Glomerular visceral epithelial cell (primary cell): ENCODE measurements around the gene EPHA7.

Experiments used
- DNase-seq: peaks from one replicate; pipeline ENCODE4 v3.0.0-alpha.2; 2016; ENCODE audit errors: extremely low spot score

The EPHA7 gene

DNA sequence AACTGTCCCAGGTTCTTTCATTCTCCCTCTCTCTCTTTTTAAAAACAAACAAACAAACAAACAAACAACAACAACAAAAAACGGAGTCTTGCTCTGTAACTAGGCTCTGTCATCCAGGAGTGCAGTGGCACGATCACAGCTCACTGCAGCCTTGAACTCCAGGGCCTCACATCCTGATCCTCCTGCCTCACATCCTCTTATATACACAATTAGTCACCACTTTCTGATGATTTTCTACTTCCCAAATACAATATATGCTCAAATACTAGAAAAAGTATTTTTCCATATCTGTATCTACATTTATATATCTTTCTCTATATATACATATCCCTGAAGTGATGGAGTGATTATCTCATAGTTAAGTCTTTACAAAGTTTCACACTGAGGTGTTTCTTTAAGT, 170.7 kb downstream of the EPHA7 start:
- no peak for DNase-seq

DNA sequence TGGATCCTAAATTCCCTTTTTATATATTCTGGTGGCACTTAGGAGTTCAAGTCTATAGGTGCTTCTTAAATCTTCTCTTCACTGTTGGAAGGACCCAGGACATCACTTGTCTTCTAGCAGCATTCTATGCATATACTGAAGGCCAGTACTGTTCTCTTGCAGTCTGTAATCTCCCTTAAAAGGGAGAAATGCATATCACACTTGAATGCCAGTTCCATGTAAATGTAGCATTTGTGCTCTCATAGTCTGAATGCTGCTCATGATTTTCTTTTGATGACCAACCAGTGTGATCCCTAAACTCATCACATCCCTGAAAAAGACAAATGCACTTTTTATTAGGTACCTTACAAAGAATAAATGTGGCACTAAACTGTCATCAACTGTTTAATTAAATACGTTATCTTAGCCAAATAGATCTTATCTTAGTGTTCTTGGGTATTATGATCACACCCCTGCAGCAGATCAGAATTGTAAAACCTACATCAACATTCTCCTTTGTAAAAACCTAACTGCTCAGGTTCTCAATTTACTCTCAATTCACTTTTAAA, 176.1 kb downstream of the EPHA7 start:
- no peak for DNase-seq

DNA sequence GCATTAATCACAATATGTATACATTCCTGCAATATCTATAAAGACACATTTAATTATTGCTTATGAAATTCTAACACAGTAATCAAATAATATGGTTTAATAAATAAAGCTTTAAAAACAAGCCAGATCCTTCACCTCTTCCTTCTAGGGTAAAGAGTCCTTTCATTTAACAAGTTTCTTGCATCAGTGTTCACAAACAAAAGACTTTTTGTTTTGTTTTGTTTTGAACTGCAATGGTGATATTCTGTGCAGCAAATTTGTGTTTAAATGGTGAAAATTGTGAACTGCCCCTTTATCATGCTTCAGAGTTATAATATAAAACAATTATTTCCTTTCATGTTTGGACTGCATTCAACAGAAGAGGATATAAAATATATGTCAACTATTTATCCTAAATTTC, 177.3 kb downstream of the EPHA7 start:
- DNase-seq: no peak

DNA sequence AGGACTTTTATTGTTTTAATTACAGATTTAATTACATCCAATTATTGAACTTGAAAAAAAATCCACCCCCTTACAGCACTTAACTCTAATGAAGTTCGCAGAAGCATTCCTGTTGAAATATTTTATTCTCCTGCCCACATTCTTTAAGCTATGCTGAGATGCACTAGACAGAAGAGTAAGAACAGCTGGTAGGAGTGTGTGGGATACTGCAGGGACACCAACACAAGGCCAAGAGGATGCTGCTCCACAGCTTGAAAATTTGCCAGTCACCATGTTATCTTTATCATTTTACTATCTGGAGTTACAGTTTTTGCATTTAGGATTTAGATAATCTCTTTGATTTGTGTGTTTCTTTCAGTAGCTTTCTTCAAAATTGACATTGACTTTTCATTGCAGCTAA, 180.7 kb downstream of the EPHA7 start:
- no peak for DNase-seq

DNA sequence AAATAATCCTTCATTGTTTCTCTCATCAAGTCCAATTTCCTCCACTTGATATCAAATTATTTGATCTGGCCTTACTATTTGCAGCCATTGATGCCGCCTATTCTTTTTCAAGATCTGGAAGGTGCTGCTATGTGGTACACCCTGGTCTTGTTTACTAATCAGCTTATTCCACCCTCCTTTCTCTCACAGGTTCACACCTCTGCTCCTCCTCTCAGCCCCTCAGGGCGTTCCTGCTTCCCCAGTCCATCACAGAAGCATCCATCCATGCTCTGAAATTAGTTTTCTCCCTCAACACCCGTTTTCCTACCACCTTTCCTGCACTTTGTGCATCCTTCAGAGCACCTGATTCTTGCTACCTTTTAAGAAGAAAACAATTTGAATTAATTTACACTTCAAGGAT, 183.6 kb downstream of the EPHA7 start:
- DNase-seq: no peak

DNA sequence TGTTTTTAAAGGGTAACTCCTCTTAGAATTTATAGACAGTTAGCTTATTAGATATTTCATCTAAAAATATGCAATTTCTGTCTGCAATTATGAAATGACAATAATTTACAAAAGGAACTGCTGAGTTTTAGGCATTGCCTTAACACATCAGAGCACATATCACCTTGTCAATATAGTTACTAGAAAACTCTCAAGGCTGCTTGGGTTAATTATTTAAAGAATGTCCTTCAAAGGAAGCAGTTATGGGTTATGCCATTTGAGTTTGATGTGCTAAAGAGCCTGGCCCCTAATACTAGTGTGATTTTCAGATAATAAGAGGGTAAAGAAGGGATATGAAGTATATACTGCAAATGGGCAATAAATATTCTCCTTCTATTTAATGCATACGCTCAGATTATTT, 192.5 kb downstream of the EPHA7 start:
- DNase-seq: no peak

DNA sequence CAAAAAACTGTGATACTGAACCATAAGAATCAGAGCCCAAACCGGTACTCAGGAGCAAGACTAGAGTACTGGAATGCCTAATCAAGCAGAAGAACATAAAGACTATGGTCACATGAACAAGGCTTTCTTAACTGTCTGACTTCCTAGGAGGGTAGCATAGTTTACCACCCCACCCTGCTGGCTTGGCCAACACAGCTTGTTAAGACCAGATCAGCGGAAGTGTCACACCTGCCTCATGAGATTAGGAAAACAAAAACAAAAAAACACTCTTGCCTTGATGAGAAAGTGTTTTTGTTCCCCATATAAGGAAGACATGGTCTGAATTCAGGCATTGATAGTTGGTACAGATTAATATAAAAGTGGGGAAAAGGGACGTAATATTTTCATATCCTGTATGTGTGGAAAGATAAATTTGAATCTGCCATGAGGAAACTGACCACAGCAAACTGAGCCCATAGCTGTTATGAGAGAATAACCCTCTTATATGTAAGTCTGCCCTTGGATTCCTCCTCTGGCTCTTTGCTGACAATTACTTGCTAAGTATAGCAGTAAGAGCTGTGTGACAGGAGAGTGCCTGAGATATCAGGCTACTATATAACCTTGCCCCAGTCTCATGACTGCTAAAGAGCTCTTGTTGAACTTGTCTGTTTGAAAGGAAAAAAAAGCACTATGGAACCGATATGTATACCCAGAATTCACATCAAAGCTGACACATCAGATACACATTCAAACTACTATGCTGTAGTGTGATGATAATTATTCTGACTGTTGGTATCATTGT, 197.1 kb downstream of the EPHA7 start:
- no peak for DNase-seq

DNA sequence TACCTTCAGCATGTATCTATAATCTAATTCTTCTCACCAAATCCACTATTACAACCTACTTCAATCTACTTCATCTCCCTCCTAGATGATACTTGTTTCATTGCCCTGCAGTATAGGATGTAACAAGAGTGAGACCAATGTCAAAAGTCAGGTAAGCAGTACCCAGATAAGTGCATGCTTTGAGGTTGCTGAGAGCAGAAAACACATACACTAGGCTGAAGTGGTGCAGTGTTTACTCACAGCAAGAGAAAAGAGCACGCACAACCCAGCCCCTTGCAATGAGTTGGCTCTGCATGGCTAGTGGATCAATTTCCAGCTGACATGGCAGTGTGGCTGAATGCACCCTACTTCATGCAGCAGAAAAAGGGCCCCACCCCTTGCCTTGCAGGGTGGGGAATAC, 199.9 kb downstream of the EPHA7 start:
- DNase-seq: no peak

DNA sequence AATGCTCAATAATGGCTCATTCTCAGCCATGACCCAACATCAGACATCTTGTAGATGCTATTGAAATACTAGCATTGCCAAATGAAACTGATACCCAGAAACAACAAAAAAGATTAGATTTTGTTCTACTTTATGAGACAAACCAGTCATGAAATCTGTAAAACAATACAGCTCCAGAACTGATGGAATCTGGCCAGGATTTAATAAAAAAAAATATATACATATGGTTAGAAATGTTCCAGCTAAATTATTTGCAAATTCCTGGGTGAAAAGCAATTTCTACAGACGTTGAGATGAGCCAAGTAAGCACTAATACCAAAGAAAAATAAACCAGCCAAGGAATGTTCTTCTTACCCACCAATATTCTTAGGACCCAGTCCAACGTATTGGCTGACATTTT, 201.3 kb downstream of the EPHA7 start:
- no peak for DNase-seq

DNA sequence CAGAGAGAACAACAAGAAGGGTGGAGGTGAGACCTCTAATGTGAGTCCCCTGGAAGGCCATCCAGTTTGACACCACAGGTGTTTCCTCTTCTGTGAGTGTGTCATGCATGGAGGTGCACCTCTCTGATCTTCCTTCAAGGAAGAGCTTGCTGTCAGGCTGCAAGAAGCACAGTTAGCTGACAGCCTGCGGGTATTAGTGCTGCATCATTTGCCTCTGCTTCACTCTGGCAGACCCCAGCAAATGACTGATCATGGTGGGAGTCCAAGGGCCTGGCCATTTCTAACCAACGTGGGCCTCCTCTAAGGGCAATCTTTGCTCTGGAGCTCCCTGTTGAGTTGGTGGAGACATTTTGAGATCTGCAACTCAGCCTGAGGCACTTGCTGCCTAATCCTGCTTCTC, 206.3 kb downstream of the EPHA7 start:
- no peak for DNase-seq

DNA sequence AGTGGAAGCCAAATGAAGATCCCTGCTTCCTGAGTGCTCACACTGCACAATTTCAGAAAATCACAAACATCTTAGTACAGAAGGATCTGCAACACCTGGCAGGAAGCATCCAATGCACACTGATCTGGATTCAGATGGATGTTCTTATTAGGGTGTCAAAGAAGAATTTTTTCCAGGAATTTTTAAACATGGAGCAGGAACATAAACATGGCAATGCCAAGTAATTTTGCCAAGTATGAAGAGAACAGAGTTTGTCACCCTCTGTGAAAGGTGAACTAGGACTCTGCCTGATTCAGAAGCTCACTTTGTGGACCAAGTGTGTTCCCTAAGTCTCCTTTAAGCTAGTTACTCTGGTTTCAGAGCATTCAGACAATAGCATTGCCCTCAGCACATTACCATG, 208.5 kb downstream of the EPHA7 start:
- no peak for DNase-seq

DNA sequence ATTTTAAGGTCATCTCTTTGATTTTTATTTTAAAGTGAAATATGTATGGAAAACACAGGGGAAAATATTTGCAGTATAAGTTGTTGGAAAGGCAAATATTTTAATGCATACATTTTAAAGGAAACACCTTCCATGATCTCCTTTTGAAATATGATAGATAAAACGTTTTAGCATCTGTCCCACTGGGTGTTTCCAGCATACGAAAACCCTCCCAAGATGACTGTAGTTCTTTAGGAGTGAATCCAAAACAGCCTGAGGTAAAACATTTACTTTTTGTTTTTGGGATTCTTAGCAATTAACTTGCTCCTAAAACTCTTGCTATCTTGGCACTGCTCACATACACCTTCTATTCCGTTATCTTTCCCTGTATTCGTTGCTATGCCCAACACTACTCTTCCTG, 210.0 kb downstream of the EPHA7 start:
- DNase-seq: no peak

DNA sequence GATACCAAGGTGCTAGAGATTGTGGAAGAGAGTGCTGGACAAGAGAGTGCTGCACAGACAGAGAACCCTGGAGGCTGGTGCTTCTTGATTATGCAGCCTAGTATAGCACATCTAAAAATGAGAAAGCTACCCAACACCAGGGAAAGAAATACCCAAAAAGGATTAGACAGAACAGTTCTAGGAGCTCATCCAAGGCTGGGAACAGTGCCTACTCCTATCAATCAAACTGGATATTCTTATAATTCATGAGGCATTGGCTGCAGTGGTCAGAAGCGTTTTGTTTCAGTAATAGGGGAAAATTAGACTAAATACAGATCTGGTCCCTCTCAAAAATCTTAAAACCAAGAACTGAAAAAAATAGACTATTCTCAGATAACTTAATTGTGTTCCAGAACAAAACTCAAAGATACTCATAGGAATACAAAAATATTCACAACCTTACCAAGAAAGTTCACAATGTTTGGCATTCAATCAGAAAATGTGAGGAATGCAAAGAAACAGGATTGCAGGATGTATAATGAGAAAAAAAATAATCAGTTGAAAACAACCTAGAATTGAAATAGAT, 222.9 kb downstream of the EPHA7 start:
- DNase-seq: no peak

DNA sequence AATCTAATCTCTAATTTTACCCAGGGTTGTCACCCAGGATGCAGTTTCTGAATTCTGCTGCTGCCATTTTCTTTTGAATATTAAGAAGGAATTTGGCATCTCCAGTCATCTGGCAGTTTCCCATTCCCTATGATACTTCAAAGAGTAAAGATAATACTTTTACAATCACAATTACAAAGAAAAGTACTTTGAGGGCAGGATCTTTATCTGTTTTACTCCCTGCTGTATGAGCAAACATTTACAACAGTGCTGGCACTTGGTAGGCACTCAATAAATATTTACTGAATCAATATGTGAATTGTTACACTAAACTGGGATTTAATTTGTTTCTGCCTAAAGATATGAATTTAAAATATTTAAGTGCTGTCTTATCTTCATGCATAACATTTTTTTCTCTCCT, 224.9 kb downstream of the EPHA7 start:
- DNase-seq: no peak

DNA sequence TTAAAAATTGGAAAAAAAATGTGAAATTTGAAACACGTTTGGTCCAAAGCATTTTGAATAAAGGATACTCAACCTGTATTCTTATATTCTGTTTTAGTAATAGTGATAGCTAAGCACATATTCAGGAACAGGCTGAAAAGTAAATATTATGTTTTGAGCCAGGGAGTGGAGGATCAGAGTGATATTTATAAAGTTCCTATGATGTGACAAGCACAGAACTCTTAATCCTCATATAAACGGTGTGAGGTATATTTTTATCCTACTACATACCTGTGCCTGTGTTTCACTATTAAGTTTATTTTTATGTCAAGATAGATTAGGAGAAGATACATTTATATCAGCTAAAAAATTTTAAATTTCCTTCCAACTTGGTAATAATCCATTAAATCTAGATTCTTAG, 225.5 kb downstream of the EPHA7 start:
- no peak for DNase-seq
